Activated effector memory CD4-positive, alpha-beta T cell treated with Interleukin-2 at 50 U/mL for 16 hours (primary cell): ENCODE results near the gene EFNA5.

Source experiments
- DNase-seq: peaks from one replicate; pipeline ENCODE4 v3.0.0-alpha.2; 2020

The EFNA5 gene

GRCh38 chr5:107672211-107673038, 1.7 kb upstream of the EFNA5 start:
- no peak for DNase-seq

- no peak for DNase-seq
Measured at GRCh38 chr5:107671742-107672210, 1.0 kb upstream of the EFNA5 start.

- no peak for DNase-seq
Measured at GRCh38 chr5:107670087-107670931, 428 bp downstream of the EFNA5 start.

- DNase-seq = no peak
Measured at GRCh38 chr5:107669096-107670031, 1.4 kb downstream of the EFNA5 start.

GRCh38 chr5:107668154-107669095, 2.3 kb downstream of the EFNA5 start:
- DNase-seq = no peak

GRCh38 chr5:107666051-107666655, 4.6 kb downstream of the EFNA5 start:
- DNase-seq = no peak

GRCh38 chr5:107665036-107665570, 5.6 kb downstream of the EFNA5 start:
- no peak for DNase-seq

- DNase-seq = no peak
Measured at GRCh38 chr5:107663697-107664096, 7.0 kb downstream of the EFNA5 start.

GRCh38 chr5:107661650-107662044, 9.1 kb downstream of the EFNA5 start:
- no peak for DNase-seq

GRCh38 chr5:107661038-107661649, 9.6 kb downstream of the EFNA5 start:
- no peak for DNase-seq

- no peak for DNase-seq
Measured at GRCh38 chr5:107658528-107658927, 12.2 kb downstream of the EFNA5 start.

GRCh38 chr5:107655831-107656230, 14.9 kb downstream of the EFNA5 start:
- no peak for DNase-seq

- no peak for DNase-seq
Measured at GRCh38 chr5:107654827-107655226, 15.9 kb downstream of the EFNA5 start.

- no peak for DNase-seq
Measured at GRCh38 chr5:107653685-107654084, 17.1 kb downstream of the EFNA5 start.

GRCh38 chr5:107652839-107653607, 17.7 kb downstream of the EFNA5 start:
- no peak for DNase-seq

- no peak for DNase-seq
Measured at GRCh38 chr5:107652408-107652807, 18.3 kb downstream of the EFNA5 start.

GRCh38 chr5:107651325-107651724, 19.4 kb downstream of the EFNA5 start:
- no peak for DNase-seq

- DNase-seq = no peak
Measured at GRCh38 chr5:107646418-107646817, 24.3 kb downstream of the EFNA5 start.

- DNase-seq = no peak
Measured at GRCh38 chr5:107640568-107640967, 30.2 kb downstream of the EFNA5 start.

GRCh38 chr5:107639990-107640389, 30.7 kb downstream of the EFNA5 start:
- no peak for DNase-seq
